ENCODE measurements around the gene CDKN2B.

Gene CDKN2B

DNA sequence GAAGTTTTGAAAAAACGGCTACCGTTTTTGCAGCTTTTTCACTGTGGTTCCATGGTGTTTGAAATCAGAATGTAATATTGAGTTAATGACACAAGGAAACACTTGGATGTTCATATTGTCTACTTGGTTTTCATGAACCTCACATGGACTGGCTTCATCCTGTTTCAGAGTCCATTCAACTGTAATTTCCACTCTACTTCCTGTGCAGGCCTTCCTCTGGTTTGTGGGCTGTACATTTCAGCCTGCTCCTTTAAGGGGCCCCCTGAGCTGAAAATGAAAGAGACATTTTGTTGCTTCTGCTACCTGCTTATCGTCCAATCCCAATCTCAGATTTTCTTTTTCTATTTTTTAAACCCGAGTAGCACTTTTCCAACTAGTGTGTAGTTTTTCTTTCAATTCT lies 41.8 kb upstream of the CDKN2B start:
- TF ChIP-seq, protein P1, sequence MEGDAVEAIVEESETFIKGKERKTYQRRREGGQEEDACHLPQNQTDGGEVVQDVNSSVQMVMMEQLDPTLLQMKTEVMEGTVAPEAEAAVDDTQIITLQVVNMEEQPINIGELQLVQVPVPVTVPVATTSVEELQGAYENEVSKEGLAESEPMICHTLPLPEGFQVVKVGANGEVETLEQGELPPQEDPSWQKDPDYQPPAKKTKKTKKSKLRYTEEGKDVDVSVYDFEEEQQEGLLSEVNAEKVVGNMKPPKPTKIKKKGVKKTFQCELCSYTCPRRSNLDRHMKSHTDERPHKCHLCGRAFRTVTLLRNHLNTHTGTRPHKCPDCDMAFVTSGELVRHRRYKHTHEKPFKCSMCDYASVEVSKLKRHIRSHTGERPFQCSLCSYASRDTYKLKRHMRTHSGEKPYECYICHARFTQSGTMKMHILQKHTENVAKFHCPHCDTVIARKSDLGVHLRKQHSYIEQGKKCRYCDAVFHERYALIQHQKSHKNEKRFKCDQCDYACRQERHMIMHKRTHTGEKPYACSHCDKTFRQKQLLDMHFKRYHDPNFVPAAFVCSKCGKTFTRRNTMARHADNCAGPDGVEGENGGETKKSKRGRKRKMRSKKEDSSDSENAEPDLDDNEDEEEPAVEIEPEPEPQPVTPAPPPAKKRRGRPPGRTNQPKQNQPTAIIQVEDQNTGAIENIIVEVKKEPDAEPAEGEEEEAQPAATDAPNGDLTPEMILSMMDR (IDR thresholded peaks at IDR 0.05) = no peak

DNA sequence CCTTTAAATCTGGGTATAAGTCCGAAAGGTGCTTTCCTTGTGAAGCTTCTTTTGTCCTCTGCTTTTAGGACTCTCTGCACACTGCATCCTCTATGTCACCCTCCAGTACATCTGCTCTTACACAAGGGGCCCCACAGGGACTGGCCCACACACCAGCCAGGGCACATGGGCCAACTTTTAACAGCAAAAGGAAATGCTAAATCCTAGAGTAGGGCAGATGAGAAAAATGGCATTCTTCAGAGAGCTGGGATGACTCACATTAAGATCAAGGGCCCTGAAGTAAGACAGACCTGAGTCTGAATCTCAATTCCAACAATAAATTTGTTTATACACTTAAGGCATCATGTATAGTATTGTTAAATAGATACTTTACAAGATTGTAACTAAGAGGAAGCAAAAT lies 40.3 kb upstream of the CDKN2B start:
- TF ChIP-seq, protein P1 (IDR thresholded peaks at IDR 0.05) = no peak

DNA sequence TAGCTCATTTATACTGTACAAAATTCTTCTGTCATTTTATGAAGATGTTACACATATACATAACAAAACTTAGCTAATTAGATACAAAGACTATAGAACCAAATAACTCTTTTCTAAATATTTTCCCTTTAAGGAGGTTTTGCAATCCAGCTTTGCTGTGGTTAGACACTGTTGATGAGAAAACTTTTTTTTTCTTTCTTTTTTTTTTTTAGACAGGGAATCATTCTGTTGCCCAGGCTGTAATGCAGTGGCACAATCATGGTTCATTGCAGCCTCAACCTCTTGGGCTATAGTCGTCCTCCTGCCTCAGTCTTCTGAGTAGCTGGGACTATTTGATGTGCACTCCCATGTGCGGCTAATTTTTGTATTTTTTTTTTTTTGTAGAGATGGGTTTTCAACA lies 38.5 kb upstream of the CDKN2B start:
- TF ChIP-seq, protein P1 (IDR thresholded peaks at IDR 0.05) = no peak

DNA sequence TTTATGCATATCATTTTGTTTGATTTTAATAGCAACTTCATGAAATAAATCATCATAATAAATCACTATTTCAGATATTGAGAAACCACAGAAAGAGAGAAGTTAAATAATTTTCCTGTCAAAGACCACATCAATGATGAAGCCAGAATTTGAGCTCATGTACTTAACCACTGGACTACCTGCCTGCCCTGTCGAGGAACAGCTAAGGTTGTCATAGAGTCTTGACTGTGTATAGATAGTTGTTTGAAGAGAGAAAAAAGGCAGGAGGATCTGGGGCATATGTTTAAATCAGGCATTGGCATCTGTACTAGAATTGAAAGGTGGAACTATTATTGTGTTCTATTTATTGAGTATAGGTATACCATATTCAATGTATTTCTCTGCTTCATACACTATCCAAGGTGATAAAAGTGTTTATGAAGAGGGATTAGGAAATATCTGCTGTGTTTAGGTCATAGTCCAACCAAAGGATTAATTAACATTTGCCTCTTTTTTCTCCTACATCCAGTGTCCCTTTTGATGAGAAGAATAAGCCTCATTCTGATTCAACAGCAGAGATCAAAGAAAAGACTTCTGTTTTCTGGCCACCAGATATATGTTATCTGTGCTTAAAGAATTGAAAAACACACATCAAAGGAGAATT lies 37.3 kb upstream of the CDKN2B start:
- TF ChIP-seq, protein P1 (IDR thresholded peaks at IDR 0.05) = no peak

DNA sequence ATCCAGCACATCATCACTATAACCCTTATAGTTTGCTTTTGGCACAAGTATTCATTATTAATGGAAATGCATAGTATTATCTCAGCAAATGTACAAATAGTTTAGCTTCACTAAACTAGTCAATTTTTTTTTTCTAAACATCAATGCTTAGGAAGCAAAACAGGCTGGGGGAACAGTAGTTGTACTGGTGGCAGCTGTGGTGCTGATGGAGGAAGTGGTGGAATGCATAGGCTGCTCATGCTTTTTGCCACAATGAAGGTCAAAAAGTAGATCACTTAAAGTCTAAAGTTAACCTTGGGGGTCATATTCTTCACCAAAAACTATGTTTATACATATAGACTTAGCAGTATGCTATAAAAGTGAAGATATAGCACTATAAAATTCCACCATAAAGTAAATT lies 36.3 kb upstream of the CDKN2B start:
- TF ChIP-seq, protein P1 (IDR thresholded peaks at IDR 0.05) = no peak

DNA sequence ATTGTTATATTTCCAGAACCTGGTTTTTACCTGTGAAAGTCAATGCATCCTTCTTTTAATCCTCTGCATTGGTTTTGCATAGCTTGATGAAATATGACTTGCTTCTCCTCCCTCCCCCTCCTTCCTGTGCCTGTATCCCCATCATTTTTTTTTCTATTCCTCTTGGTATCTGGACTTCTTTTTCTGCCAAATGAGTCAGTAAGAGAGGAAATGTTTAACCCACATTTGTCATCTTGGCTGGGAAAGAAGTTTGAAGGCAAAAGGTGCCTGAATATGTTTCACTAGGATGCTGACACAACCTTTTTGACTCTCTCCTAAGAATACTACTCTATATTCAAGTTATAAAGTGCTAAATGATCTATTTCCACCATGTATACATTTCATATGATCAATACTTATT lies 35.5 kb upstream of the CDKN2B start:
- TF ChIP-seq, protein P1 (IDR thresholded peaks at IDR 0.05) = no peak

DNA sequence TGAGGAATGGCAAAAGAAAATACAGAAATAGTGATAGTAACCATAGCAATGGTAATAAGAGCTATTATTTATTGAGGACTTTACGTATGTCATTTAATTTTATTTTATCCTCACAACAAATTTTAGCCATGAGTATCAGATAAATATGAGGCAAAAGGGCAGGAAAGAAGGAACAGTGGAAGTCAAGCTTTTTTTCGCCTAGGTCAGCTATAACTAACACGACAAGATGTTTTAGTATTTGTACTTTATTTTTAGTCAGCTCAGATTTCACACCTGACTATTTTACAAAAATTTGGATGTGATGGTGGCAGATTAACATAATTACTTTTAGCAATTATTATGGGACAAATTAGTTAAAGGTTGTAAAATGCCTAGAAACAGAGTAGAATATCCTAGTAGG lies 34.8 kb upstream of the CDKN2B start:
- TF ChIP-seq, protein P1 (IDR thresholded peaks at IDR 0.05) = no peak

DNA sequence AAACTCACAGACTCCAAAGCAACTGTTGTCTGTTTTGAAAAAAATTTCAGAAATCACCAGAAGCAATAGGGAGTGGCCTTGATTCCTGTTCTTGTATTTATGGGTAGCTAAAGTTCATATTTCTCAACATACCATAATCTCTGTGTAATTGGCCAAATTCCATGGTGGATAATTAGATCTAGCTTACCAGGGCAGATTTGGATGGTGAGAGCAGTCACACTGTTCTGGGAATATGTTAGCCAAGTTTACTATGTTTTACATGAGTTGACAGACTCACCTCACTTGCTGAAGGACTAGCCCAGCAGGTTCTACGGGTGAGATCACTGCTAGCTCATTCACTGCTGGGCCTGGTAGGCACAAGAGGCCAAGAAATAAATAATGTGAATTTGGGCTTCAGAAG lies 32.7 kb upstream of the CDKN2B start:
- TF ChIP-seq, protein P1 (IDR thresholded peaks at IDR 0.05) = no peak

Data from LNCAP (cell line).